GM12878 (cell line): Measurements from ENCODE around the gene FGF19. TPM values are rescaled to one million over a fixed set of nuclear protein-coding genes. Genes with fewer than 3 reads are reported as not detected.

Experiments
- ATAC-seq: fragments of 200-7000 bp; cut with Tn5 transposase; 3 replicates; pipeline ENCODE4 v1.9.1; 2020; ENCODE audit warnings: mild to moderate bottlenecking, moderate library complexity
- BruUV-seq: library from RNA; stranded (reverse); fragments of 400-500 nt; replicated peaks from 2 replicates; lab custom pipeline; 2021; lab: Mats Ljungman, UMichigan
- CTCF ChIA-PET: fragments of 300-600 bp; sonication (Branson Sonifier 250); formaldehyde crosslinking; extraction: SDS; loops from one replicate; lab custom pipeline; 2021; ENCODE audit warnings: inconsistent platforms; lab: Yijun Ruan, JAX
- POLR2A ChIA-PET: fragments of 350-600 bp; formaldehyde crosslinking; extraction: SDS; loops from one replicate; lab custom pipeline; 2021; ENCODE audit warnings: inconsistent platforms; lab: Charles Lee
- RAD21 ChIA-PET: fragments of 300-600 bp; sonication (Branson Sonifier 250); formaldehyde crosslinking; loops from one replicate; lab custom pipeline; 2023; ENCODE audit warnings: antibody characterized with exemption; ENCODE audit not compliant: unreplicated experiment; lab: Charles Lee
- SMC1A ChIA-PET: fragments of 300-600 bp; sonication (Branson Sonifier 250); formaldehyde crosslinking; loops from one replicate; lab custom pipeline; 2023; ENCODE audit not compliant: unreplicated experiment, uncharacterized antibody; lab: Charles Lee
- DNase-seq: peaks from one replicate; pipeline ENCODE4 v3.0.0-alpha.2; 2011; ENCODE audit warnings: low read depth, low spot score
- FAIRE-seq: peaks from 3 replicates; lab custom pipeline; 2011; peaks lifted over from hg19 to GRCh38; lab: Jason Lieb, UNC
- H2AFZ ChIP-seq: 2 replicates; pipeline ENCODE4 v1.6.0; 2011; ENCODE audit warnings: low read depth, low read length, control low read depth; ENCODE audit not compliant: control insufficient read depth
- H3K27ac ChIP-seq: 2 replicates; pipeline ENCODE4 v1.5.1; 2011; ENCODE audit warnings: control low read depth; ENCODE audit not compliant: control insufficient read depth, insufficient read depth
- H3K27me3 ChIP-seq, 2 experiments: replicated peaks in 1 of 2; 2 replicates each; pipeline versions ENCODE4 v1.6.0 to v1.6.1; 2011; ENCODE audit warnings: low read length in 1 of 2; ENCODE audit not compliant: control insufficient read depth in 2 of 2, insufficient read depth in 2 of 2
- H3K36me3 ChIP-seq, 2 experiments: 2 replicates each; pipeline ENCODE4 v1.5.1; 2011; ENCODE audit warnings: low read length in 1 of 2; ENCODE audit not compliant: control insufficient read depth in 2 of 2, insufficient read depth in 2 of 2
- H3K4me1 ChIP-seq: 2 replicates; pipeline ENCODE4 v1.6.1; 2011; ENCODE audit warnings: mild to moderate bottlenecking, low read length, moderate library complexity, mixed read lengths; ENCODE audit not compliant: control insufficient read depth, insufficient read depth
- H3K4me2 ChIP-seq: 2 replicates; pipeline ENCODE4 v1.6.0; 2011; ENCODE audit warnings: control low read depth; ENCODE audit not compliant: control insufficient read depth, insufficient read depth
- H3K4me3 ChIP-seq: fragments of 200-600 bp; sonication (generic); 2 replicates; pipeline ENCODE4 v1.5.1; 2016
- H3K79me2 ChIP-seq: 2 replicates; pipeline ENCODE4 v1.6.0; 2011; ENCODE audit warnings: low read length; ENCODE audit not compliant: control insufficient read depth, insufficient read depth
- H3K9ac ChIP-seq: 2 replicates; pipeline ENCODE4 v1.8.0; 2011; ENCODE audit warnings: low read length, control low read depth, mixed read lengths; ENCODE audit not compliant: control insufficient read depth, insufficient read depth
- H3K9me3 ChIP-seq: replicated peaks from 3 replicates; pipeline ENCODE4 v1.5.1; 2011; ENCODE audit warnings: mild to moderate bottlenecking, low read length; ENCODE audit not compliant: control insufficient read depth, insufficient read depth
- H4K20me1 ChIP-seq: 2 replicates; pipeline ENCODE4 v1.6.0; 2011; ENCODE audit not compliant: control insufficient read depth, insufficient read depth
- NFYA ChIP-seq: IDR thresholded peaks from 2 replicates; pipeline ENCODE4 v1.6.1; 2011; ENCODE audit warnings: low read depth, mild to moderate bottlenecking, low read length, improper control_type of control experiment, borderline replicate concordance
- SREBF2 ChIP-seq: IDR thresholded peaks from 2 replicates; pipeline ENCODE4 v1.6.1; 2012; ENCODE audit warnings: mild to moderate bottlenecking, low read length
- WGBS: methylation state at CpG from one replicate; pipeline ENCODE4 v1.1.6; 2016; ENCODE audit warnings: low lambda C conversion rate; ENCODE audit not compliant: insufficient replicate concordance, insufficient coverage; ENCODE audit errors: missing lambda C conversion rate; 5-methylcytosine and 5-hydroxymethylcytosine counted together
- in situ Hi-C: fragments of 300-500 bp; cut with MboI; formaldehyde crosslinking; loops from 9 replicates; pipeline ENCODE4 v1.14.3; 2018; ENCODE audit warnings: mixed read lengths
- intact Hi-C: fragments of 100-400 bp; cut with micrococcal nuclease; formaldehyde crosslinking; loops from one replicate; pipeline ENCODE4 v1.14.2; 2022; ENCODE audit not compliant: unreplicated experiment
- polyA plus RNA-seq, 11 experiments: library from polyadenylated mRNA; depleted of rRNA in 4 of 11; unstranded in 6 of 11; stranded (reverse) in 5 of 11; fragments of >200 nt; fragmentation: Nextera tagmentation in 4 of 11; fragmentation: Illumina TruSeq in 1 of 11; extraction: Ambion mirVana in 4 of 11; extraction: Trizol in 1 of 11; gene quantifications; 1 replicate in 1 of 11; 2 replicates in 10 of 11; pipeline versions ENCODE4 v1.2.1 to v1.2.3, GENCODE V29; 2011 to 2016; ENCODE audit warnings: inconsistent platforms in 2 of 11, missing spikeins in 2 of 11, low read depth in 1 of 11
- total RNA-seq, 4 experiments: library from RNA; depleted of rRNA in 3 of 4; stranded (reverse); fragments of >200 nt in 3 of 4; fragmentation: Illumina TruSeq in 1 of 4; extraction: Trizol in 1 of 4; gene quantifications; 2 replicates each; pipeline versions ENCODE4 v1.2.1 to v1.2.3, GENCODE V29; 2013 to 2021
- TF ChIP-seq, protein P1 (sequence below), 3 experiments: IDR thresholded peaks in 2 of 3; conservative IDR thresholded peaks in 1 of 3; 2 replicates each; pipeline ENCODE4 v1.5.1; 2011; ENCODE audit warnings: low read depth in 3 of 3, low read length in 3 of 3, mild to moderate bottlenecking in 3 of 3, control low read depth in 2 of 3, moderate library complexity in 2 of 3, inconsistent platforms in 1 of 3, mixed read lengths in 1 of 3; ENCODE audit not compliant: control insufficient read depth in 2 of 3, insufficient read depth in 1 of 3; ENCODE audit errors: extremely low read depth in 1 of 3

FGF19 gene
- total and polyA plus RNA-seq, 10 of the 15 experiments (the other 5 are each of a cell fraction or from before 2014, with no cell fraction given): 0.08 TPM; not detected in 9

DNA sequence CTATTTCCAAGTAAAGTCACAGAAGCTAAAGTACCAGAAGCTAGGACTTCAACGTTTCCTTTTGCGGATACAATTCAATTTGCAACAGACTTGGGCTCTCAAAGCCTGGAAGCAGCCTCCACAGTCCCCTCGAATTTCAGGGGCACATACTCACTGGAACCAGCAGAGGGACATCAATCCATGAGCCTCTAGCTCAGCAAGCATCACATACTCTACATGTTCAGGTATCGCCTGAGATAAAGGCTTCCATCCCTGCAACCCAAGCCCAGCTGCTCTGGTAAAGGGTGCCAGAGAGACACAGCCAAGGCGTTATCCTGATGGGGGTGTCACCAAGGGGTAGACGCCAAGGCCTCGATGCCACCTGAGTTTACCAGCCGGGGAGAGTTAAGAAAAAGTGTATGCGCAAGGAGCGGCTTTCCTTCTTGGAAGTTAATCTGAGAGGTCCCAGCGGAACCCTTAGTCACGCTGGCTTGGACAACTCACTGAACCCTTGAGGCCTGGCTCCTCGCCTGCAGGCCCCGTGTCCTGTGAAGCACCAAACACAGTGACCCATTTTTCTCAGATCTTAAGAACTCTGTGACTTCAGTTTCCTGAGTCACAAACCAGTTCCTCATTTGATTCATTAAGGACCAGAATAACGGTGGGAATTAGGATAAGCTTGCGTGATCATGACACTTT, 41.7 kb downstream of the FGF19 start:
- FAIRE-seq (no peak), ATAC-seq (no peak), DNase-seq (no peak)
- Histone ChIP-seq H3K9ac (no peak overlapping the region), H3K4me2 (no peak overlapping the region), H3K36me3 (peaks cover 0 to 4% of the 10 kb centered on the region in 2 experiments; a peak in 2 of 4 replicates), H3K4me1 (no peaks in the 10 kb centered on the region), H3K9me3 (no peaks in the 10 kb centered on the region), H2AFZ (no peak overlapping the region), H3K79me2 (no peaks in the 10 kb centered on the region), H3K27ac (no peak overlapping the region), H3K27me3 (no peaks in the 10 kb centered on the region), H4K20me1 (peaks cover 3% of the 10 kb centered on the region; the same call in 1 of the 2 replicates), H3K4me3 (no peak overlapping the region)
- ChIA-PET SMC1A (interaction anchor here (2.6 kb wide), 1 partner anchor 9 kb away, joined by 6 read pairs; no protein-coding TSS in a partner anchor), CTCF (interaction anchor here (2.2 kb wide), 1 partner anchor 561 kb away, joined by 5 read pairs; no protein-coding TSS in a partner anchor), POLR2A (no interaction called here), RAD21 (no interaction called here)
- no TSS peak for BruUV-seq
- TF ChIP-seq SREBF2 (no peak), NFYA (no peak)
- TF ChIP-seq, protein P1, sequence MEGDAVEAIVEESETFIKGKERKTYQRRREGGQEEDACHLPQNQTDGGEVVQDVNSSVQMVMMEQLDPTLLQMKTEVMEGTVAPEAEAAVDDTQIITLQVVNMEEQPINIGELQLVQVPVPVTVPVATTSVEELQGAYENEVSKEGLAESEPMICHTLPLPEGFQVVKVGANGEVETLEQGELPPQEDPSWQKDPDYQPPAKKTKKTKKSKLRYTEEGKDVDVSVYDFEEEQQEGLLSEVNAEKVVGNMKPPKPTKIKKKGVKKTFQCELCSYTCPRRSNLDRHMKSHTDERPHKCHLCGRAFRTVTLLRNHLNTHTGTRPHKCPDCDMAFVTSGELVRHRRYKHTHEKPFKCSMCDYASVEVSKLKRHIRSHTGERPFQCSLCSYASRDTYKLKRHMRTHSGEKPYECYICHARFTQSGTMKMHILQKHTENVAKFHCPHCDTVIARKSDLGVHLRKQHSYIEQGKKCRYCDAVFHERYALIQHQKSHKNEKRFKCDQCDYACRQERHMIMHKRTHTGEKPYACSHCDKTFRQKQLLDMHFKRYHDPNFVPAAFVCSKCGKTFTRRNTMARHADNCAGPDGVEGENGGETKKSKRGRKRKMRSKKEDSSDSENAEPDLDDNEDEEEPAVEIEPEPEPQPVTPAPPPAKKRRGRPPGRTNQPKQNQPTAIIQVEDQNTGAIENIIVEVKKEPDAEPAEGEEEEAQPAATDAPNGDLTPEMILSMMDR (IDR thresholded peaks at IDR 0.05 in 2 of 3, conservative IDR thresholded peaks at IDR 0.05 in 1 of 3; ENCODE audit: control insufficient read depth in 2 of 3, extremely low read depth in 1 of 3, insufficient read depth in 1 of 3, low read depth in 3 of 3, low read length in 3 of 3): peak in 1 of 3 experiments; percentile 15; a peak in 2 of 6 replicates
- in situ Hi-C loops: loop anchor here (10.0 kb wide), 1 partner anchor 557 kb away; no protein-coding TSS in a partner anchor
- intact Hi-C loops: no loop called here
- WGBS: 74% methylated on average over 16 of the region's 16 CpGs
